ENCODE results near the gene CDC16. TPM values are rescaled to one million over a fixed set of nuclear protein-coding genes. Genes with fewer than 3 reads are reported as not detected.

The CDC16 gene, protein sequence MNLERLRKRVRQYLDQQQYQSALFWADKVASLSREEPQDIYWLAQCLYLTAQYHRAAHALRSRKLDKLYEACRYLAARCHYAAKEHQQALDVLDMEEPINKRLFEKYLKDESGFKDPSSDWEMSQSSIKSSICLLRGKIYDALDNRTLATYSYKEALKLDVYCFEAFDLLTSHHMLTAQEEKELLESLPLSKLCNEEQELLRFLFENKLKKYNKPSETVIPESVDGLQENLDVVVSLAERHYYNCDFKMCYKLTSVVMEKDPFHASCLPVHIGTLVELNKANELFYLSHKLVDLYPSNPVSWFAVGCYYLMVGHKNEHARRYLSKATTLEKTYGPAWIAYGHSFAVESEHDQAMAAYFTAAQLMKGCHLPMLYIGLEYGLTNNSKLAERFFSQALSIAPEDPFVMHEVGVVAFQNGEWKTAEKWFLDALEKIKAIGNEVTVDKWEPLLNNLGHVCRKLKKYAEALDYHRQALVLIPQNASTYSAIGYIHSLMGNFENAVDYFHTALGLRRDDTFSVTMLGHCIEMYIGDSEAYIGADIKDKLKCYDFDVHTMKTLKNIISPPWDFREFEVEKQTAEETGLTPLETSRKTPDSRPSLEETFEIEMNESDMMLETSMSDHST
- 100 to 1,000 TPM in 2 of 5 experiments, 10 to 100 TPM in 3; 66.0 to 108 (median 88.7) TPM for total RNA-seq
- 10 to 100 TPM; 20.1 to 20.9 TPM for polyA plus RNA-seq
- total RNA-seq, result 27.7 reads per million, percentile 58 among the genes with 10 or more reads in this experiment

DNA sequence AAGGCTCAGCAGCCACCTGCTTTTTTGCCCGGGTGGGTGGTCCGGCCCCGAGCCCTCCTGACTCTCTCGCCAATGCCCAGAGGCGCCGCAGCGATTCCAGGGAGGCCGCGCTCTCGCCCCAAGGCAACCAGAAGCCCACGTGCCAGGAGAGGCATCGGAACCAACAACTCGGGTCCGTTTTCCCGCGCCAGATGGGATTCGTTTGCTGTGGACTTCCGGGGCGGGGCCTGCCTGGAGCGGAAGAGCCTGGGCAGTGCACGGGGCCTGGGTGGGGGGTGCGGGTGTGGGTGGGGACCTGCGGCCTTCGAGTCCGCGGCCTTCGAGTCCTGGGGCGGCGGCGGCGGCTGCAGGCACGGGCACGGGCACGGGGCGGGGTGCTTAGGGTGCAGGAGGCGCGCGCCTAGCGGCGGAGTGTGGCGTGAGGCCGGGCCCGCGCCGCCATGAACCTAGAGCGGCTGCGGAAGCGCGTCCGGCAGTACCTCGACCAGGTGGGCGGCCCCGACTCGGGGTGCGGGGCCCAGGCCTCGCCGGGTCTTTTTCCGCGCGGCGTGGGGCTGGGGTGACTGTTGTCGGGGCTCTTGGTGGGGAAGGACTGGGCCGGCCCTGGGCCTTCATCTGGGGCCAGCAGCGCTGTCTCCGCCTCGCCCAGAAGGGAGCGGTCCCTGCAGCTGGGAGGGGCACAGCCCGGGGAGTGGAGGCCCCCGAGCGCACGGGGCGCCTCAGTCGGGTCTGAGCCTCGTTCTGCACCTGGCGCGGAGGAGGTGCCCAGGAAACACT lies at the start of gene CDC16:
Gene CDC16, plus strand, starts transcription at position 253 of the 777 bp plus-strand sequence. Its CDS starts 188 bp downstream, at position 441.
- Mint-ChIP-seq H3K9me3 (peaks cover 0 to 2% (median 0%) of the 10 kb centered on the region in 11 donors), H3K4me1 (peaks cover 22 to 29% (median 26%) of the 10 kb centered on the region in 7 donors), H3K36me3 (peaks cover 11 to 20% (median 16%) of the 10 kb centered on the region in 5 donors), H3K27ac (peak within 1 kb of the TSS; percentile 78 to 91 (median 86)), H3K27me3 (peaks cover 0 to 12% (median 4%) of the 10 kb centered on the region in 5 donors), H3K4me3 (peak within 1 kb of the TSS; percentile 82 to 93 (median 88))
- CTCF ChIA-PET, result interaction anchor here (1.1 kb wide), 1 partner anchor 9 kb away, joined by 4 read pairs; no protein-coding TSS in a partner anchor
- peak; percentile 53 to 87 (median 69) for DNase-seq
- peak within 1 kb of the TSS; percentile 87 for H3K4me3 ChIP-seq (ENCODE audit: low read length)
- peaks cover 9 to 11% of the 10 kb centered on the region in 2 donors for H3K4me1 ChIP-seq (ENCODE audit: control insufficient read depth in 2 of 2, insufficient read depth in 2 of 2, low read length in 2 of 2)
- peak within 1 kb of the TSS; percentile 79 for H3K27ac ChIP-seq (ENCODE audit: low read depth, low read length)
- no peaks in the 10 kb centered on the region for H3K27me3 ChIP-seq (ENCODE audit: control insufficient read depth in 2 of 2, insufficient read depth in 2 of 2, low read length in 2 of 2)
- POLR2A ChIA-PET, result interaction anchor here (1.1 to 1.3 kb wide), 5 partner anchors 45 to 104 kb away, joined by 3 to 8 read pairs (median 3); partner anchors contain the start of gene RASA3
- peak; percentile 94 for ATAC-seq
- H3K36me3 ChIP-seq (ENCODE audit: control insufficient read depth in 2 of 3, insufficient read depth in 3 of 3, low read length in 3 of 3), result peaks cover 8 to 27% (median 18%) of the 10 kb centered on the region in 3 experiments
- intact Hi-C loops (cut with micrococcal nuclease), result loop anchor here (1.0 to 2.0 kb wide), 4 partner anchors 45 to 418 kb away; partner anchors contain the start of gene UPF3A (in 1 of the 2)
- H3K9me3 ChIP-seq (ENCODE audit: control insufficient read depth in 2 of 3, low read length in 3 of 3), result no peaks in the 10 kb centered on the region

DNA sequence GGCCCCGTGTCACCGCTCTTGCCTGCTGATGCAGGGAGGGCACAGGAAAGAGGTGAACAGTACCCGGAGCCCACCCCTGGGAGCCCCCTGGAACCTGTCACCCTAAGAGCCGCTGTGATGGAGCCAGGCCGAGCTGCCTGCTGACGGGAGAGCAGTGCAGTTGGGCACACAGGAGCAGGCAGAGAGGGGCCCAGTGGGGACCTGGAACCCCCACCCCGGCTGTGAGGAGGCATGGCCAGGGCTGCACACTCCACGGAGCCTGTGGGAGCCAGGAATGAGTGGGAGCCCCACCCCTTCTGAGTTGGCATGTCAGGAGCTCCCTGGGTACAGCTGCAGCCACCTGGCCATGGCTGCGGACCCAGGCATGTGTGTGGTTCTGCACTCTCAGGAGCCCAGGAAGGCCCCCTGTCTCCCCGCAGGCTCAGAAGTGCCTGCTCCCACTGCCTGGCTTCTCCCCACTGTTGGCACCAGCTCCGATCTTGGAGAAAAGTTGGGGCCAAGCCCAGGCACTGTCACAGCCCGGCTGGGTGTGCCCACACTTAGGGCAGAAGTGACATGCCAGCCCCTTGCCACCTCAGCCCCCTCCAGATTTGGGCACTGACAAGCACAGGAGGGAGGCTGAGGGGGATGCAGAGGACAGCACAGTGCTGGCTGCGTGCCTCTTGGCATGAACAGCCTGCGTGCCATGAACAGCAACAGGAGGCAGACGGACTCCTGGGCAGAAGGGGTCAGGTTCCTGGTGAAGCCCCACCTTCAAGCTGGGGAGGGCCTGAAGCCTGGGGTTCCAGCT lies 49.3 kb upstream of the CDC16 start:
- H3K27me3 Mint-ChIP-seq, result peaks cover 0 to 37% (median 0%) of the 10 kb centered on the region in 5 donors
- CTCF ChIA-PET, result no interaction called here
- Histone ChIP-seq H3K9me3 (ENCODE audit: control insufficient read depth in 2 of 3, low read length in 3 of 3) (peaks cover 0 to 14% (median 0%) of the 10 kb centered on the region in 3 experiments), H3K27ac (ENCODE audit: low read depth, low read length) (no peak overlapping the region), H3K4me3 (ENCODE audit: low read length) (no peak overlapping the region), H3K4me1 (ENCODE audit: control insufficient read depth in 2 of 2, insufficient read depth in 2 of 2, low read length in 2 of 2) (no peaks in the 10 kb centered on the region), H3K36me3 (ENCODE audit: control insufficient read depth in 2 of 3, insufficient read depth in 3 of 3, low read length in 3 of 3) (no peaks in the 10 kb centered on the region), H3K27me3 (ENCODE audit: control insufficient read depth in 2 of 2, insufficient read depth in 2 of 2, low read length in 2 of 2) (no peaks in the 10 kb centered on the region)
- H3K4me1 Mint-ChIP-seq, result peaks cover 8 to 26% (median 19%) of the 10 kb centered on the region in 7 donors
- no peak for DNase-seq
- peaks cover 0 to 22% (median 5%) of the 10 kb centered on the region in 5 donors for H3K36me3 Mint-ChIP-seq
- POLR2A ChIA-PET, result interaction anchor here (0.5 to 1.0 kb wide), 2 partner anchors 9 to 11 kb away, joined by 3 read pairs; no protein-coding TSS in a partner anchor
- intact Hi-C loops (cut with micrococcal nuclease), result no loop called here
- H3K9me3 Mint-ChIP-seq, result peaks cover 0 to 28% (median 7%) of the 10 kb centered on the region in 11 donors
- ATAC-seq, result no peak
- no peak overlapping the region for H3K27ac Mint-ChIP-seq
- no peak overlapping the region for H3K4me3 Mint-ChIP-seq

DNA sequence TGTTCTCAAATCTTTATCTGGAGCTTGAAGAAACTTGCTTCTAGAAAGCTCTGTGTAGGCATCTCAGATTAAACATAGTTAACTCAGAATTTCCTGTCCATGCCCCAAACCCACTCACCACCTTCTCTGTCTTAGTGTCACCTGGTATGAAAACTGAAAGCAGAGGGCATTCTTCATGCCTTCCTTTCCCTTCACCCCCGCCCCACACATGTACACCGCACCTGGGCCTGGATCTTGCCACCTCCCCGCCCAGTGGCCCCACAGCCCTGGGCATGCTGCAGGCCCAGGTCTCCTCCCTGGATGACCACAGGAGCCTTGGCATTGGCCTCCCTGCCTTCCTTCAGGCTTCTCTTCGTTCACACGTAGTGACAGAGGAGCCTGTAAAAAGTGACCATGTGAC lies 39.8 kb upstream of the CDC16 start:
- Histone ChIP-seq H3K36me3 (ENCODE audit: control insufficient read depth in 2 of 3, insufficient read depth in 3 of 3, low read length in 3 of 3) (no peaks in the 10 kb centered on the region), H3K4me3 (ENCODE audit: low read length) (no peak overlapping the region), H3K9me3 (ENCODE audit: control insufficient read depth in 2 of 3, low read length in 3 of 3) (peaks cover 0 to under 1% (median 0%) of the 10 kb centered on the region in 3 experiments), H3K27ac (ENCODE audit: low read depth, low read length) (no peak overlapping the region), H3K4me1 (ENCODE audit: control insufficient read depth in 2 of 2, insufficient read depth in 2 of 2, low read length in 2 of 2) (peaks cover 10 to 13% of the 10 kb centered on the region in 2 donors), H3K27me3 (ENCODE audit: control insufficient read depth in 2 of 2, insufficient read depth in 2 of 2, low read length in 2 of 2) (no peaks in the 10 kb centered on the region)
- ATAC-seq, result peak; percentile 60
- H3K4me3 Mint-ChIP-seq, result peak overlapping the region in 4 of 10 donors; percentile 6 to 42 (median 7)
- H3K36me3 Mint-ChIP-seq, result peaks cover 0 to 7% (median 5%) of the 10 kb centered on the region in 5 donors
- ChIA-PET POLR2A (interaction anchor here (0.7 to 1.4 kb wide), 7 partner anchors 9 to 64 kb away, joined by 3 to 4 read pairs (median 3); no protein-coding TSS in a partner anchor), CTCF (no interaction called here)
- peaks cover 0 to 30% (median 17%) of the 10 kb centered on the region in 7 donors for H3K4me1 Mint-ChIP-seq
- peaks cover 0 to 19% (median 5%) of the 10 kb centered on the region in 11 donors for H3K9me3 Mint-ChIP-seq
- intact Hi-C loops (cut with micrococcal nuclease), result no loop called here
- H3K27ac Mint-ChIP-seq, result peak overlapping the region in 7 of 9 donors; percentile 23 to 85 (median 68)
- DNase-seq, result peak in 1 of 9 donors; percentile 18
- H3K27me3 Mint-ChIP-seq, result peaks cover 0 to 30% (median 0%) of the 10 kb centered on the region in 5 donors

DNA sequence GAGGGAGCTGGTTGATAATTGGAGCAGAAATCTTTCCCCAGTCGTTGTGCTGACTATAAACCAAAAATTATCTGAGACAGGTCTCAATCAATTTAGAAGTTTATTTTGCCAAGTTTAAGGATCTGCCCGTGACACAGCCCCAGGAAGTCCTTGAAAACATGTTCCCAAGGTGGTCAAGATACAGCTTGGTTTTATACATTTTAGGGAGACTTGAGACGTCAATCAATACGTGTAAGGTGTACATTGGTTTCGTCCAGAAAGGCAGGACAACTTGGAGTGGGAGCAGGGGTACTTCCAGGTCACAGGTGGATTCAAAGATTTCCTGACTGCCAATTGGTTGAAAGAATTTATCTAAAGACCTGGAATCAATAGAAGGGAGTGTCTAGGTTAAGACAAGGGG lies 38.1 kb upstream of the CDC16 start:
- ChIA-PET CTCF (interaction anchor here (0.7 kb wide), 1 partner anchor 85 kb away, joined by 5 read pairs; no protein-coding TSS in a partner anchor), POLR2A (interaction anchor here (0.8 to 1.2 kb wide), 3 partner anchors 15 to 29 kb away, joined by 3 to 4 read pairs (median 3); no protein-coding TSS in a partner anchor)

DNA sequence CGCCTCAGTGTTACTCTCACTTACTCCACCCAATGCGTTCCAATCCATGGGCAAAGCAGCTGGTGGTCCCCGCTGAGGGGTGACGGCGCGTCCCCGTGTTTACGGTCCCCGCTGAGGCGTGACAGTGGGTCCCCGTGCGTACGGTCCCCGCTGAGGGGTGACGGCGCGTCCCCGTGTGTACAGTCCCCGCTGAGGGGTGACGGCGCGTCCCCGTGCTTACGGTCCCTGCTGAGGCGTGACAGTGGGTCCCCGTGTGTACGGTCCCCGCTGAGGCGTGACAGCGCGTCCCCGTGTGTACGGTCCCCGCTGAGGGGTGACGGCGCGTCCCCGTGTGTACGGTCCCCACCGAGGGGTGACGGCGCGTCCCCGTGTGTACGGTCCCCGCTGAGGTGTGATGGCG lies 36.1 kb upstream of the CDC16 start:
- CTCF ChIA-PET, result no interaction called here
- POLR2A ChIA-PET, result no interaction called here
- no peak for ATAC-seq

More for the DNA sequence above, 38.1 kb upstream of the CDC16 start:
- H3K9me3 ChIP-seq (ENCODE audit: control insufficient read depth in 2 of 3, low read length in 3 of 3), result peaks cover 0 to 8% (median 0%) of the 10 kb centered on the region in 3 experiments
- no peaks in the 10 kb centered on the region for H3K36me3 ChIP-seq (ENCODE audit: control insufficient read depth in 2 of 3, insufficient read depth in 3 of 3, low read length in 3 of 3)
- Mint-ChIP-seq H3K36me3 (peaks cover 0 to 4% (median 0%) of the 10 kb centered on the region in 5 donors), H3K9me3 (peaks cover 0 to 15% (median 0%) of the 10 kb centered on the region in 11 donors), H3K4me3 (no peak overlapping the region), H3K4me1 (peaks cover 0 to 35% (median 20%) of the 10 kb centered on the region in 7 donors), H3K27ac (peak overlapping the region in 4 of 9 donors; percentile 3 to 38 (median 18)), H3K27me3 (peaks cover 0 to 13% (median 0%) of the 10 kb centered on the region in 5 donors)
- H3K4me1 ChIP-seq (ENCODE audit: control insufficient read depth in 2 of 2, insufficient read depth in 2 of 2, low read length in 2 of 2), result peaks cover 10 to 13% of the 10 kb centered on the region in 2 donors
- no peak for ATAC-seq
- intact Hi-C loops (cut with micrococcal nuclease), result no loop called here
- DNase-seq, result no peak
- H3K27ac ChIP-seq (ENCODE audit: low read depth, low read length), result no peak overlapping the region
- H3K4me3 ChIP-seq (ENCODE audit: low read length), result no peak overlapping the region
- no peaks in the 10 kb centered on the region for H3K27me3 ChIP-seq (ENCODE audit: control insufficient read depth in 2 of 2, insufficient read depth in 2 of 2, low read length in 2 of 2)

More for the DNA sequence above, 36.1 kb upstream of the CDC16 start:
- Histone ChIP-seq H3K27me3 (ENCODE audit: control insufficient read depth in 2 of 2, insufficient read depth in 2 of 2, low read length in 2 of 2) (no peaks in the 10 kb centered on the region), H3K4me1 (ENCODE audit: control insufficient read depth in 2 of 2, insufficient read depth in 2 of 2, low read length in 2 of 2) (peaks cover 10 to 24% of the 10 kb centered on the region in 2 donors), H3K36me3 (ENCODE audit: control insufficient read depth in 2 of 3, insufficient read depth in 3 of 3, low read length in 3 of 3) (no peaks in the 10 kb centered on the region), H3K27ac (ENCODE audit: low read depth, low read length) (no peak overlapping the region), H3K4me3 (ENCODE audit: low read length) (no peak overlapping the region), H3K9me3 (ENCODE audit: control insufficient read depth in 2 of 3, low read length in 3 of 3) (peaks cover 0 to 8% (median 0%) of the 10 kb centered on the region in 3 experiments)
- Mint-ChIP-seq H3K27me3 (peaks cover 0 to 8% (median 0%) of the 10 kb centered on the region in 5 donors), H3K4me1 (peaks cover 11 to 49% (median 36%) of the 10 kb centered on the region in 7 donors), H3K36me3 (peaks cover 0 to 2% (median 0%) of the 10 kb centered on the region in 5 donors), H3K27ac (no peak overlapping the region), H3K9me3 (peaks cover 0 to 11% (median 0%) of the 10 kb centered on the region in 11 donors), H3K4me3 (no peak overlapping the region)
- intact Hi-C loops (cut with micrococcal nuclease), result no loop called here
- no peak for DNase-seq
